ENCODE results near the gene AP3S2.

DNA sequence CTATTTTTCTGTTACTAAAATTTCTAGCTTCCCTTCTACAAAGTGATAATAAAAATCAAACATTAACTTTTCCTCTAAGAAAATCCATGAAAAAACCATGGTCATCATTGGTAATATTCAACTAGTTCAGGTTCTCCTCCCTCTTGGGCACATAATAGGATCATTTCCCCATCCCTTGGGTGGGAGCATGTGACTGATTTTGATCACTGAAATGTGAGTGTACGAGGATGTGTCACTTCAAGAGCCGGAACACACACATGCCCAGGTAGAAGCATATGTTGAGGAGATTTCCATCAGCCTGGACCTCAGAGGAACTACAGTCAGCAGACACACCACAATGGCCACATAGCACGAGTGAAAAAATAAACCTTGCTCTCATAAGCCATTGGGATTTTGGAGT lies 36.1 kb downstream of the AP3S2 start:
- no peak for TF ChIP-seq CTCF (IDR thresholded peaks at IDR 0.05; ENCODE audit: borderline replicate concordance, extremely low read depth, low read length, poor library complexity, severe bottlenecking)
- TF ChIP-seq EZH2 (IDR thresholded peaks at IDR 0.05; ENCODE audit: borderline replicate concordance, low read depth, low read length, severe bottlenecking): no peak
